ENCODE data around the gene CBS. TPM values are rescaled to one million over a fixed set of nuclear protein-coding genes. Genes with fewer than 3 reads are reported as not detected.

CBS gene
- total RNA-seq, 2 donors from 2014 or later, result 8.3 to 9.3 TPM

- H3K27ac ChIP-seq, result no peak overlapping the region
- no peak for TF ChIP-seq CTCF (IDR thresholded peaks at IDR 0.05)
- no peak overlapping the region for H3K4me3 ChIP-seq
- no peaks in the 10 kb centered on the region for H3K4me1 ChIP-seq
- H3K27me3 ChIP-seq, result no peaks in the 10 kb centered on the region
- H3K9me3 ChIP-seq, result no peaks in the 10 kb centered on the region
- H3K36me3 ChIP-seq, result peaks cover 12% of the 10 kb centered on the region
- no peak for DNase-seq (ENCODE audit: low spot score)
These were observed 44.5 kb downstream of the CBS start for GRCh38 chr21:43031121-43031619.

- no peaks in the 10 kb centered on the region for H3K4me1 ChIP-seq
- H3K27ac ChIP-seq, result no peak overlapping the region
- H3K27me3 ChIP-seq, result no peaks in the 10 kb centered on the region
- no peak overlapping the region for H3K4me3 ChIP-seq
- H3K36me3 ChIP-seq, result peaks cover 16% of the 10 kb centered on the region
- H3K9me3 ChIP-seq, result no peaks in the 10 kb centered on the region
- no peak for TF ChIP-seq CTCF (IDR thresholded peaks at IDR 0.05)
- no peak for DNase-seq (ENCODE audit: low spot score)
These were observed 45.9 kb downstream of the CBS start for GRCh38 chr21:43029785-43030184.

- Histone ChIP-seq H3K27me3 (no peaks in the 10 kb centered on the region), H3K36me3 (peaks cover 16% of the 10 kb centered on the region)
- no peak for TF ChIP-seq CTCF (IDR thresholded peaks at IDR 0.05)
These were observed 47.5 kb downstream of the CBS start for GRCh38 chr21:43027846-43028731.

GRCh38 chr21:43025636-43026180 is 49.9 kb downstream of the CBS start:
- H3K9me3 ChIP-seq, result no peaks in the 10 kb centered on the region
- peaks cover 29% of the 10 kb centered on the region for H3K36me3 ChIP-seq
- DNase-seq (ENCODE audit: low spot score), result no peak
- no peaks in the 10 kb centered on the region for H3K27me3 ChIP-seq
- H3K4me1 ChIP-seq, result no peaks in the 10 kb centered on the region
- TF ChIP-seq CTCF (IDR thresholded peaks at IDR 0.05), result no peak
- no peak overlapping the region for H3K4me3 ChIP-seq
- no peak overlapping the region for H3K27ac ChIP-seq

More at GRCh38 chr21:43027846-43028731, 47.5 kb downstream of the CBS start:
- no peak overlapping the region for H3K27ac ChIP-seq
- H3K4me1 ChIP-seq, result no peaks in the 10 kb centered on the region
- no peaks in the 10 kb centered on the region for H3K9me3 ChIP-seq
- DNase-seq (ENCODE audit: low spot score), result no peak
- H3K4me3 ChIP-seq, result no peak overlapping the region

DNA sequence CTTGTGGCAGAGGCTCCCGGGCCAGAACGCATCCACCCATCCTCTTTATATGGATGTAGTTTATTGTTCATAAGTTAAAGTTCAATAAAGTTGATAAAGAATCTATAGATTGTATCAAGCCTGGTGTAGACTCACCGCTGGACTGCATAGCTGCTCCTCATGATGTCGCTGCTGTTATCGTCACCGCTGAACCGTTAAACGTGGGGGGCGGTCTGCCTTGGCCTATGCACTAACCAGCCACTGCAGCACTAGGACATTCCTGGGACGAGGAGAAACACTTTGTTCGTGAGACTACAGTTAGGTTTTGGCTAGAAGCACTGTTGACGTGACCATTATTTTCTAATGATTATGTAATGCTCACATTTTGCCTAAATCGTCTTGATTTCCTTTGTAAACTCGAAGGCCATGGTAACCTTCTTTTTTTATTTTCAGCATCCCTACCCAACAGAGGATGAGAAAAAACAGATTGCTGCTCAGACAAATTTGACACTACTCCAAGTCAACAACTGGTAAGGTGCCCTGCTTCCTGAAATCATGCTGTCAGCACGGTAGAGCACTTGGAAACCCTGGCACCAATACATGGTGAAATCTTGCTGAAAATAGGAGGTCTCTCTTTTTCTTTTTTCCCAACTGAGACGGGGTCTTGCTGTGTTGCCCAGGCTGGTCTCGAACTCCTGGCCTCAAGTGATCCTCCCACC is 51.0 kb downstream of the CBS start:
- no peak overlapping the region for H3K27ac ChIP-seq
- H3K4me1 ChIP-seq, result no peaks in the 10 kb centered on the region
- H3K36me3 ChIP-seq, result peaks cover 36% of the 10 kb centered on the region
- TF ChIP-seq CTCF (IDR thresholded peaks at IDR 0.05), result no peak
- no peaks in the 10 kb centered on the region for H3K9me3 ChIP-seq
- DNase-seq (ENCODE audit: low spot score), result no peak
- no peak overlapping the region for H3K4me3 ChIP-seq
- H3K27me3 ChIP-seq, result no peaks in the 10 kb centered on the region

All from right atrium auricular region (tissue), 2 donors.